ENCODE results near the gene AKR1C2.
"Not testable (repeated sequence)": the region's sequence is repeated elsewhere in the genome, so short reads cannot be mapped to it uniquely, and the experiment has no call there.

AKR1C2 gene

DNA sequence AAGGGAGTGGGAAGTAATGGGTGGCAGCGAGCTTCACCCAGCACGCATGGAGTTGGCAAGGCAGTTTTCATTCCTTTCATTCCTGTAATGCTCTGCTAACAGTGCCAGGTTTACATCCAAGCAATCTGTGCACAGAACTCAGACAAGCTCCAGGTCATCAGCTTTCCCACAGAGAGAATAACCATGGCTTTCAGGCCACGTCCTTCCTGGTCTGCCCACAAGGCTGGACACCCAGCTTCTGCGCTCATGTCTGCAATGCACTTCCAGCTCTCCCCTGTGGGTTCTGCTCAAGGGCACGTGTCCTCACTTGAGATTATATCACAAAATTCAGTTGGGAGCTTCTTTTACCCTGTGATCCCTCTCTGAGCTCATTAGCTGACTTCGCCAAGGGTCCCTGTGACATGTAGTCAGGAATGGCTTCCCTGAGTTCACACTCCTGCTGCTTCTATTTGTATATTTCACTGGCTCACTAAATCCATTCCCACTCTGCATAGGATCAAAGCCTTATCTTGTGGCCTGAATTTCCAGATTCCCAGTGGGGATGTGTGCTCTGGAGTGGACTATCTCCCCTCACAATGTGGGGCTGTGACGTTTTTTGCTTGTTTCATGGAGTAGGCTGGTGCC, 18.6 kb downstream of the AKR1C2 start:
- DNase-seq = no peak

DNA sequence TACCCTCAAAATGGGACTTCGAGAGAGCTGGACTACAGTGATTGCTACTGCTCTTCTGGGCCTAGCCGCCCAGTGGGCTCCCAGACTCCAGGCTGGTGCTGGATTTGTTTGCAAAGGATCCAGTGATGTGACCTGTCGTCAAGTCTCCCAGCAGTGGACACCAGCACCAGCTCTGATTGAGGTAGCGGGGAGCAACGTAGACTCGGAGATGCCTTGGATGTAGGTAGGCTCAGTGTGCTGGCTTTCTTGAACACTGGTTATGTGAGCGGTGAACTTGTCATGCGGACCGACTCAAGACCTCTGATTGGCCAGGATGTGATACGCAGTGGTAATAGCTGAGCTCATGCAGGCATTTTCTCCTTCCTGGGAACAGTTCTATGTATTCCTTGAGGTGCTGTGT, 19.4 kb downstream of the AKR1C2 start:
- DNase-seq = no peak

DNA sequence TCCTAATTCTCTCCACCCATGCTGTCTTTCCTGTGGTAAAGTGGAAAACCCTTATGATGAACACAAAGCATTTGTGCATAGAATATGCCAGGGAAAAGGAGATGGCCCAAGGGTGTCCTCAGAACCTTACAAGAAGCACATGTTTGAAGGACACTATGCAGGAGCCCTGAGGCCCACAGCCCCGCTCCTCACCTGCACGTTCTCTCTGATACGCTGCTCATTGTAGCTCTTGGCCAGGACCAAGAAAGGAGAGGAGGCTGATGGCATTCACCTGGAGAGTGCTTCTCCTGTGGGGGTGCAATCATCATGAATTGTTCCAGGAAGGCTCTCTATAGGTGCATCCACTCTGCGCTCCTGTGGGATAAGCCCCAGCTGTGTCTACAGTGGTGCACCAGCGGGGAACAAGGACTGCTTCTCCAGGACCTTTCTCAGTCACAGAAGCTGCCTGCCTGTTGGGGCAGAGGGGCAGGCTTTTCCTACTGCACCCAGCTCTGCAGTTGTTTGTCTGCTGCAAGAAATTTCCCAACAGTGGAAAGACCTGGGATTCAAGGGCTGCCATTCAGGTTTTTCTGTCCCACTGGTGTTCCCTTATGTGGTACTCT, 19.9 kb downstream of the AKR1C2 start:
- DNase-seq = no peak

DNA sequence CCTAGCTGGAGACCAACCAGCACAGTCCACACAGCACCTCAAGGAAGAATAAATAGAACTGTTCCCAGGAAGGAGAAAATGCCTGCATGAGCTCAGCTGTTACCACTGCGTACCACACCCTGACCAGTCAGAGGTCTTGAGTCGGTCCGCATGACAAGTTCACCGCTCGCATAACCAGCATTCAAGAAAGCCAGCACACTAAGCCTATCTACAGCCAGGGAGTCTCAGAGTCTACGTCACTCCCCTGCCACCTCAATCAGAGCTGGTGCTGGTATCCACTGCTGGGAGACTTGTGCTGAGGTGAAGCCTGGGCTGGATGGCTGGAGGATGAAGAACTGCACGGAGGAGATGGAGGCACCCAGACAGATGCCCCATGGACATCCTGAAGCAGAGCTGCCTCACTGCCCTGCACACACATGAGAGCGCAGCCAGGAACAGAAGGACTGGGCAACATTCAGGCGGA, 20.9 kb downstream of the AKR1C2 start:
- no peak for DNase-seq

DNA sequence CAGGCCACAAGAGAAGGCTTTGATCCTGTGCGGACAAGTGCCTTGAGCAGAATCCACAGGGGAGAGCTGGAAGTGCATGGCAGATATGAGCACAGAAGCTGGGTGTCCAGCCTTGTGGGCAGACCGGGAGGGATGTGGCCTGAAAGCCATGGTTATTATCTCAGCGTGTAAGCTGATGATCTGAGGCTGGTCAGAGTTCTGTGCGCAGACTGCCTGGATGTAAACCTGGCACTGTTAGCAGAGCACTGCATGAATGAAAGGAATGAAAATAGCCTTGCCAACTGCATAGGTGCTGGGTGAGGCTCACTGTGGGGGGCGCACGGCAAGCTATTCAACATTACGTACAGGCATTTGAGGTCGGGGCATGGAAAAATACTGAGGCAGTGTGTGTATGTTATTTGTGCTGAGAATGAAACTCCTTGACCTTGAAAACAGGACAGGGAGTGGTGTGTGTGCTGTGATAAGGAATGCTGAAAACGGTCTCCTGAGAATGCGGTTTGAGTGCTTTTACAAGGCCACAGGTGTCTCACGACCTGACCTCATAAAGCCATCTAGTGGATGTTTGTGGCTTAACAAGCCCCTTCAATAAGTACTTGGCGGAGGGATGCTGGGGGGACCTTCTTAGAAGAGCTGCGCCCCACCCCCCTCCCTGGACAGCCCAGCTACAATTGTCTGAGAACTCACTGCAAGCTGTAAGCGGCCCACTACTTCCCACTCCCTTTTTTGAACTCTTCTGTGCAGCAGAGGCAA, 21.8 kb downstream of the AKR1C2 start:
- no peak for DNase-seq

DNA sequence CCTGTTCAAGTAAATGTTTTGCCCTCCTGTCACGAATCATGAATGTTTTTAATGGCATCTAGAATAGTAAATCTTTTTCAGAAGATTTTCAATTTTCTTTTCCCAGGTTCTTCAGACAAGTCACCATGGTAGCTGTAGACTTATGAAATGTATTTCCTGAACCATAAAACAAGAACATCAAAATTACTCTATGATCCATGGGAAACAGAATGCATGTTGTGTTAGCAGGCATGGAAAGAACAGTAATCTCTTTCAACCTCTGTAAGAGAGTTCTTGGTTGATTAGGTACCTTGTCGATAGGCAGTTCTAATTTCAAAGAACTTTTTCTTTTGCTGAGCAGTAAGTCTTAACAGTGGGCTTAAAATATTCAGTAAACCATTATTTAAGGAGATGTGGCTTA, 22.9 kb downstream of the AKR1C2 start:
- DNase-seq = no peak

DNA sequence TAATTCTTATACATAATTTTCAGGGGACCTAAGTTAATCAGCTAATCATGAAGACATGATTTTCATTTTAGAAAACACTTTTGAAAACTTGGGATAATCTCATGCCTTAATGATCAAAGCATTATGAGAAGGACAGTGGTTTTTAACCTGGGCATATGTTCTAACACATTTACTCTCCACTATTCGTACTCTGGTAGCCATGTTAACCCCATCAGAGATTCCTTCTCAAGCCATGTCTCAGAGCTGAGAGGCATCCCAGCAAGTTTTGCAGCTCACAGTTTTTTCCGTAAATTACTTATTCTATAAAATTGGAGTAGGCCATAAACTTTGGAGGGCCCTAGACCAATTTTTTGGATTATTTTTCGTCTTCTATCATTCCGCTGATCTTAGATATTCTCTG, 24.8 kb downstream of the AKR1C2 start:
- no peak for DNase-seq

DNA sequence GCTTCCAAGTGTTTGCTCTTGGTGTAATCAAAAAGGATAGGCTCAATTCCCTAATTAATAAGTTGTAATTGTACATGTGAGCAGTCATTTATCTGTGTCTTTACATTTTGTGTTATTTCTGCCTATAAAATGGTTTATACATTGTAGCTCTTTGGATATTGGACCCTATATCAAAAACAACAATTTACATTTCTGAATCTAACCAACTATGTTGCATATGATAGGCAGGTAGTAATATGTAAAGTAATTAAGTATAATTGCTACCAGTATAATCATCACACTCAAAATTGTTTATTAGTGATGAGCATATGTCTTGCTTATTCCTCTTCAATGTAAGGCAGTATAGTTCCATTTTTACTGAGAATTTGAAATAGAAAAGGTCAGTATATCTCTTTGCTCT, 26.6 kb downstream of the AKR1C2 start:
- DNase-seq = no peak

DNA sequence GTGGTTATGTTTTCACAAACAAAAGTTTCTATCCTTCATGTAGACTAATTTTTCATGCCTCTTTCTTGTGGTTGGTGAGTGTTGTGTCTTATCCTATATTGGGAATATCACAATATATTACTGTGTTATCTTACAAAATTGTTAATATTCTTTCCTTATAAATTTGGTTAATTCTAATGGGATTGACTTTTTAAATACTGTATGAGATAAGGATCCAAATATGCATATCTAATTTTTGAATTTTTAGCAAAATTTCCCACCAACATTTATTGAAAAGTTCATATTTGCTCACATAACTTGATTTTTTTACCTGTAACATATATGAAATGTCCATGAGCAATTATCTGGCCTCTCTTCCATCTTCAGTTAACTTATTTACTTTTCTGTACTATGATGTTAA, 29.3 kb downstream of the AKR1C2 start:
- DNase-seq = not testable (repeated sequence)

DNA sequence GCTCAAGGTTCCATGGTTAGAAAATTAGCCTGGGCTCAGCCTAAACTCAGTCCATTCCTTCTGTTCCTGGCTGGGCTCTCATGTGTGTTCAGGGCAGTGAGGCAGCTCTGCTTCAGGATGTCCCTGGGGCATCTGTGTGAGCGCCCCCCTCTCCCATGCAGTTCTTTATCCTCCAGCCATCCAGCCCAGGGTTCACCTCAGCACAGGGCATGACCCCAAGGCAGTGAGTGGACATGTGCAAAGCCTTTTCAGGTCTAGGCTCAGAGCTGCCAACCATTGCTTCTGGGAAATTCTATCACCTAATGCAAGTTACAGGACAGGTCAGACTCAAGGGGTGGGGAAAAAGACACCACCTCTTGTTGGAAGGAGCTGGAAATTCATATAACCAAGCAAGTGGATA, 30.4 kb downstream of the AKR1C2 start:
- DNase-seq = not testable (repeated sequence)

DNA sequence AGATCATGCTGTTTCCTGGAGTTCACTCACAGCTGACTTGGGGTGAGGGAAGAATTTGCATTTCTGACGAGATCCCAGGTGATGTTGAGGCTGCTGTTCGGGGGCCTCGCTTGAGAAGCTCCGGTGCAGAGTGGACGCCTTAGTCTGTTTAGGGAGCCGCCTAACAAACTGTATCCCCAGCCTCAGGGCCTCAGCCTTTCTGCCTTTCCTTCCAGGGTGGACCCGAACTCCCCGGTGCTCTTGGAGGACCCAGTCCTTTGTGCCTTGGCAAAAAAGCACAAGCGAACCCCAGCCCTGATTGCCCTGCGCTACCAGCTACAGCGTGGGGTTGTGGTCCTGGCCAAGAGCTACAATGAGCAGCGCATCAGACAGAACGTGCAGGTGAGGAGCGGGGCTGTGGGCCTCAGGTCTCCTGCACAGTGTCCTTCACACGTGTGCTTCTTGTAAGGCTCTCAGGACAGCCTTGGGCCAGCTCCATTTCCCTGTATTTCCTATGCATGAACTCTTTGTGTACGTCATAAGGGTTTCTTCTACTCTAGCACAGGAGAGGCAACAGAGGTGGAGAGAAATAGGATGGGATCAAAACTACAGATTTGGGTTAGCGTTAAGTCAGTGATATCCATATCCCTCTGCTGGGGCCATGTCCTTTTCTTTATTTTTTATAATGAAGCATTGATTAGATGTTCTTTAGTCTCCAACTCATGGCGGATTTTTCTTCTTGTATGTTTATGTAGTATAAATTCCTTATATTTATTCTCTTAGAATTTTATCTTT, 31.1 kb downstream of the AKR1C2 start:
- not testable (repeated sequence) for DNase-seq

DNA sequence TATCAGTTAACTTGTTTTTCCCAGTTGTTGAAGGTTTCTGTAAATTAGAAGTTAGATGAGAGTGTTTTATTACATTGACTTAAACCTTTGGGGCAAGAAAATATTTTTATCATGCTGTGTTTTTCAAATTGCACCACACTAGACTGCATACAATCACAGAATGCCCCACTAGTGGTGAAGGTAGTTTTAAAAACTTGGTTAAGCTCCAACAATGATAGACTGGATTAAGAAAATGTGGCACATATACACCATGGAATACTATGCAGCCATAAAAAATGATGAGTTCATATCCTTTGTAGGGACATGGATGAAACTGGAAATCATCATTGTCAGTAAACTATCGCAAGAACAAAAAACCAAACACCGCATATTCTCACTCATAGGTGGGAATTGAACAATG, 33.3 kb downstream of the AKR1C2 start:
- DNase-seq = not testable (repeated sequence)

DNA sequence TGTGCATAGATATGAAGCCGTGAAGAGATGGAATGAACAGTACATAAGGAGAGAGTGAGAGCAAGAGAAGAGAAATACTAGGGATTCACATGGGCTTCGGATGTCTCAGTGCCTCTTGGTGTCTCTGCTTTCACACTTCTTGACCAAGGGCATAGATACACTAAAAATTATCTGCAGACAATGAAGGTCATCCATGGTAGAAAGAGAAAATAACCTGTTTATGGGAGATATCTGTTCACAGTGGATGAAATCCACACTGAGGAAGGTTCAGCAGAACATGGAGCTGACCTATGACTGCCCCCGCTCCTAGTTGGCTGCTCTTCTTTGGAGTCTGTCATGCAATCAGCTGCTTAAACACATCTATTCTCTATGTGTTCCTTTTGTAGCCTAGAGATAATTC, 34.4 kb downstream of the AKR1C2 start:
- DNase-seq = not testable (repeated sequence)

DNA sequence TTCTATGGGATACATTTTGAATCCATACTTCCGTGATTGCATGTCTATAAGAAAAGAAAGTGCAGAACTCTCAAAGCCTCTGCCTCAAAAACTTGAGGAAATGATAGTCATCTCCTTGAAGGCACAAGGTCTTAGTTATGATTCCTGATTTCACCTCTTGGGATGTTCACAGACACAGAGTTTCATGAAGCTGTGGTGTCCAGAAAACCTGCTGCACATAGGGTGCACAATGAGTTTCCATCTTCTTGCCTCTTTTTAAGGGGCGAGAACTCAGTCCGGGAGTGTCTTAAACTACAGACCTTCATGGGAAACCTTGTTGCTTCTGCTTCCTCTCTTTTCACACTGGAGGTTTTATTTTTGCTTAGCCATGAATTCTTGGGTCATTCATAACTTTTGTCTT, 36.5 kb downstream of the AKR1C2 start:
- not testable (repeated sequence) for DNase-seq

DNA sequence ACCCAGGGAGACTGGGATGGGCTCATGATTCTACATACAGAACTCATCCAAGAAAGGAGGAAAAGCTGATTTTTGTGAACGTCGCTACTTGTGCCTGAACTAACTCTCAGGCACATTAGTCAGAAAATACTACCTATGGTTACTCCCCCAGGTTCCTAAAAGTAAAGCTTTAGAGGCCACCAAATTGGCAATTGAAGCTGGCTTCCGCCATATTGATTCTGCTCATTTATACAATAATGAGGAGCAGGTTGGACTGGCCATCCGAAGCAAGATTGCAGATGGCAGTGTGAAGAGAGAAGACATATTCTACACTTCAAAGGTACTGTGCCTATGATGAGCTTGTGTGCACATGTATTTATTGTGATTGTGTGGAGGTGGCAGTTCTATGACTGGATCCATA, 37.9 kb downstream of the AKR1C2 start:
- DNase-seq = not testable (repeated sequence)

DNA sequence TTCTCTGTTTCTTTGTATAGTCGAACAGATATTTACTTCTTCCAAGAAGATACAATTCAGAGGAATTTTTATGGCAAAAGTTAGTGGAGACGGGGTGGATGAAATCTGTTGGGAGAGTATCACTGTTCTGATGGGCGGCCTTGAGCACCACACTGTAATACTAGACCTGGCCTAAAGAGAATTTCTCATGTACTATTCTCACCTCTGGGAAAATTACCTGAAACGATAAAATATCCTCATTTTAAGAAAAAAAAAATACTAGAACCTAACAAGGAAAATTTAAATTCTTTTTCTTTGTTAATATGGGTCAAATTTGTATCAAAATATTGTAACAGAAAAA, 39.9 kb downstream of the AKR1C2 start:
- not testable (repeated sequence) for DNase-seq

DNA sequence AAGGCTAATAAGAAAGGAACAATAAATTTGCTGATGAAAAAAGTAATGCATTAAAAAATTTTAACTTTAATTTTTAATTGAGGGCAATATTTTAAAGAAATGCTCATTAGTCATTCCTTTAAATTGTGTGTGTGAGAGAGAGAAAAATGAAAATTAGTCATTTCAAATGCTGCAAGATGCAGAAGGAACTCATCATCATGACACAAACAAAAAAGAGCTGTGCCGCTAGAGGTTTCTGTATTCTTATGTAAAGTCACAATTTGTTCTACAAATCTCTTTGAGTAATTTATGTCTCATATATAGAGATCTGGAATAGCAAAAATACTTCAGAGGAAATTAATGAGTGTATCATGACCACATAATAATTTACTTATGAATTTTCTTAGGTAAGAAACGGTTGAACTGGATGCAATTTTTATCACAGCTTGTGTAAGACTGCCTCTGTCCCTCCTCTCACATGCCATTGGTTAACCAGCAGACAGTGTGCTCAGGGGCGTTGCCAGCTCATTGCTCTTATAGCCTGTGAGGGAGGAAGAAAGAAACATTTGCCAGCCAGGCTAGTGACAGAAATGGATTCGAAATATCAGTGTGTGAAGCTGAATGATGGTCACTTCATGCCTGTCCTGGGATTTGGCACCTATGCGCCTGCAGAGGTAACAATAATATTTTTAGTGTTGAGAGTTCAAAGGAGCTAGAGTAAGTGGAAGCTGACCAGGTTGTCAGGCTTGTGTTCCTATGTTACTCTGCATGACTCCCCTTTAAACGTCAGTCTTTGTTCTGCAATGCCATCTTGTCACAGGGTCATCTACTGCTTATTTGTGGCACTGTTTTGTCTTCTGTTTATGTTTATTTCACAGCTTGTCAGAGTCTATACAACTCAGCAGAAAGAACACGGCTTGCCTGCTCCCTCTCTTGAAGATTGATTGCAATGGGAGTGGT, 40.5 kb downstream of the AKR1C2 start, which contains the start of gene AKR1C1:
Gene AKR1C1, plus strand, starts transcription at position 540 of the 939 bp plus-strand sequence. Its CDS starts 30 bp downstream, at position 570.
- DNase-seq = not testable (repeated sequence)

DNA sequence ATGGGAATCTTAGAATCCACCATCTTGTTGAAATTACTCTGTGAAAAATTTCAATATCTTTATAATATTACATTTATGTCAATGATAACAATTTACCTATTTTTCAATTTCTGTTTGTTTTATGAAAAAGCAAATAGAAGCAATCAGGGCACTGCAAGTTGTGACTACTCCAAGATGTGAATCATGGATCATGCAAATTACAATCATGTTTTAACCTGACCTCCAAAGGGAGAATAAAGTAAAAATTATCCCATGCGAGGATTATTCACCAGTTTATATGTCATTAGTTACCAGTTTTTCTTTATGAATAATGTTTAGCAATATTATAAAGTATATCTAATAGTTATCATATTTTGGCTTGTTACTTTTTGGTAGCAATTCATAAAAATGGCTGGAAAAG, 41.3 kb downstream of the AKR1C2 start:
- not testable (repeated sequence) for DNase-seq

DNA sequence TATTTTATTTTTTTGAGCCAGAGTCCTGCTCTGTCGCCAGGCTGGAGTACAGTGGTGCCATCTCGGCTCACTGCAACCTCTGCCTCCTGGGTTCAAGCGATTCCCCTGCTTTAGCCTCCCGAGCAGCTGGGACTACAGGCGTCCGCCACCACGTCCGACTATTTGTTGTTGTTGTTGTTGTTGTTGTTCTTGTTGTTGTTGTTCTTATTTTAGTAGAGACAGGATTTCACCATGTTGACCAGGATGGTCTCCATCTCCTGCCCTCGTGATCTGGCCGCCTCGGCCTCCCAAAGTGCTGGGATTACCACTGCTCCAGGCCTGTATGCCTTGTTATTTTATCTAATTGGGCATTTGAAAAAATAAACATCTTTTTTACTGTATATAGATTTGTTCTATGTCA, 42.1 kb downstream of the AKR1C2 start:
- not testable (repeated sequence) for DNase-seq

DNA sequence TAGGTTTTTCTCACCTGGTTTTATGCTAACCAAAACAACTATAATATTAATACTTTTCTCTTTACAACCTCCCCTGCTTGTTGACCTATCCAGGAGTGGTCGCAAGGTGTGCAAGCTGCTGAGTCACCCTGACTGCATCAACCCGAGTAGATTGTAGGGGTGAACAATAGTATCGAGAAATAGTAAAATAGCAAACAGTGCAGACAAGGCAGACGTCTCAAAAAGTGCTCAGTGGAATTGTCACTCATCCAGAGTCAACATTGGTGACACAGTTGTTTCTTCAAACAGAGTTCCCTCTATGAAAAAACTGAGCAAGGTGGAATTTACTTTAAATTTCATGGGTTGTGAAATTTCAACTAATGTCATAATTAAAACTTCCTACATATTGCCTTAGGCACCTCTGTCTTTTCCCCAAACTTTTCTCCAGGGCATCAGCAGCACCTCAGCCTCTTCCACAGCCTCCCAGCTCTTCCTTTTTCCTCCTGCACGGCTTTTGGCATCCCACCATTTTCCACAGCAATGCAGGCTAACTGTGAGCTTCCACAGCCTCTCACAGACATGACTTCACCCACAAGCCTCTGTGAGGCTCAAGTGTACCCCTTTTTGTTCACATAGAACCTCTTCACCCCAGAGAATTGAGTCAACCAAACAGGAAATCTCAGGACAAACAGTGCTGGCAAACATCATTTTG, 46.6 kb downstream of the AKR1C2 start:
- DNase-seq = not testable (repeated sequence)

DNA sequence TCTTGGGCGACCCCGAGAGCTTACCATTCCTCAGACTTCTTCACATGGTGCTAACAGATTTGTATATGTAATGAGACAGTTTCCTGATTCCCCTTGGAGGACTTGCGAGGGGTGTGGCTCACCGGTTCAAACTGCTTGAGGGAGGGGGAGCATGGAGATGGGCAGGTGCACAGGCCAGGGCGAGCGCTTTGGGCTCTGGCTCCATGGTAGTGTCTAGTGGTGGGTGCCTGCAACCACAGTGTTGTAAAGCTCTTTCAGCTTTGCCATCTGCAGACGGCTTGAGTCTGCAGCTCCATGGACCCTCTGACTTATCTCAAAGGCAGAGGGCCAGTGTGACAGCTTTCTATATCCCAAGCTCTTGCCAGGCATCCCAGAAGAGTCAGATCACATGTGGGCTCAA, 47.6 kb downstream of the AKR1C2 start:
- DNase-seq = not testable (repeated sequence)

DNA sequence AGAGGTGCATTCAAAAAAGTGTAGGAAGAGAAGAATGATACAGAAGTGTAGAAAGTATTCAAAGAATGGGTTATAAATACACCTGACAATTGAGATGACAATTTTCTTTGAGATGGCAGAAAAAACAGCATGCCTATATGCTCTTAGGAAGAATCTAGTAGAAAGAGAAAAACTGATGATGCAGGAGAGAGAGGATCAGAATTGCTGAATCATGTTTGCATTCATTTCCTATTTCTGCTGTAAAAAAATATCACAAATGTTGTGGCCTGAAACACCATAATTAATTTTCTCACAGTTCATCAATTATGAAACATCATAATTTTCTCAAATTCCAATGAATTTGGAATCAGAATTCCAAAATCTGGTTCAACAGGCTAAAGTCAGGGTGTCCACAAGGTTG, 50.3 kb downstream of the AKR1C2 start:
- no peak for DNase-seq
